LNCaP clone FGC (cell line): Measurements from ENCODE around the gene TCF3.

Source experiments
- DNase-seq: peaks from one replicate; pipeline ENCODE4 v3.0.0-alpha.2; 2011; ENCODE audit warnings: low read depth
- H3K4me3 ChIP-seq: 2 replicates; pipeline ENCODE4 v1.5.1; 2011; ENCODE audit warnings: mild to moderate bottlenecking, low read depth, low read length, control low read depth
- TF ChIP-seq, protein P1 (sequence below): IDR thresholded peaks from 2 replicates; pipeline ENCODE4 v1.5.1; 2012; ENCODE audit warnings: mild to moderate bottlenecking; ENCODE audit not compliant: control insufficient read depth, insufficient read depth; ENCODE audit errors: extremely low read depth

TCF3 gene

DNA sequence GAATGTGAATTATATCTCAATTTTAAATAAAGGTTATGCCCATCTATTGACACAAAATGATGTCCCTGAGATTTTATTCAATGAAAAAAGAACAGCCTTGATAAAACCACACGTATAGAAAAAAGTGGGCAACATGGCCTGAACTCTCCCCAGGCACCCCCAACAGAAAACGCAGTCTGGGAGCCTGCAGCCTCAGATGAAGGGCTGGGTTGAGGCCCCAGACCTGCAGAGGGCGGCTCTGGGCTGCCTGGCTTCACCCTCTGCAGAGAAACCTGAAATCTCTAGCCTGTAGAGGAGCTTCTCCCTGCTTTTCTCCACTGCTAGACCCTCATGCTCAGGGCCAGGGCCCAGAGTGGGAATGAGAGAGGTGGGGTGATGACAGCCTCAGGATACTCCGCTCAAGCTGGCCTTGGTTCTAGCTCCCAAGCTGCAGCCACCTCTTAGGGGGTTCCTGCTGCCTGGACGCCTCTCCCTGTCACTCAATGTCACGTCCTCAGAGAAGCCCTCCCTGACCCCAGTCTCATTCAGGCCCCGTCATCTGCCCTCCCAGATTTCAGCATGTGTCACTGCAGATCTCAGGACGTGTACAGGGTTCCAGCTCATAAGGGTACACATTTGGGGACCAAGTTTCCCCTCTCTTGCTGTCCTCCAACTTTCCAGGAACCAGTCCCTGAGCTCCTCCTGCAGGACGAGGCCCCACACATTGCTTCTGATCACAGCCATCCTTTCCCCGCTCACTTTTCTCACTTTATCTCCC, 61.6 kb downstream of the TCF3 start:
- H3K4me3 ChIP-seq, result peak overlapping the region; percentile 95
- DNase-seq, result no peak
- TF ChIP-seq, protein P1, sequence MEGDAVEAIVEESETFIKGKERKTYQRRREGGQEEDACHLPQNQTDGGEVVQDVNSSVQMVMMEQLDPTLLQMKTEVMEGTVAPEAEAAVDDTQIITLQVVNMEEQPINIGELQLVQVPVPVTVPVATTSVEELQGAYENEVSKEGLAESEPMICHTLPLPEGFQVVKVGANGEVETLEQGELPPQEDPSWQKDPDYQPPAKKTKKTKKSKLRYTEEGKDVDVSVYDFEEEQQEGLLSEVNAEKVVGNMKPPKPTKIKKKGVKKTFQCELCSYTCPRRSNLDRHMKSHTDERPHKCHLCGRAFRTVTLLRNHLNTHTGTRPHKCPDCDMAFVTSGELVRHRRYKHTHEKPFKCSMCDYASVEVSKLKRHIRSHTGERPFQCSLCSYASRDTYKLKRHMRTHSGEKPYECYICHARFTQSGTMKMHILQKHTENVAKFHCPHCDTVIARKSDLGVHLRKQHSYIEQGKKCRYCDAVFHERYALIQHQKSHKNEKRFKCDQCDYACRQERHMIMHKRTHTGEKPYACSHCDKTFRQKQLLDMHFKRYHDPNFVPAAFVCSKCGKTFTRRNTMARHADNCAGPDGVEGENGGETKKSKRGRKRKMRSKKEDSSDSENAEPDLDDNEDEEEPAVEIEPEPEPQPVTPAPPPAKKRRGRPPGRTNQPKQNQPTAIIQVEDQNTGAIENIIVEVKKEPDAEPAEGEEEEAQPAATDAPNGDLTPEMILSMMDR, result peak; percentile 38

DNA sequence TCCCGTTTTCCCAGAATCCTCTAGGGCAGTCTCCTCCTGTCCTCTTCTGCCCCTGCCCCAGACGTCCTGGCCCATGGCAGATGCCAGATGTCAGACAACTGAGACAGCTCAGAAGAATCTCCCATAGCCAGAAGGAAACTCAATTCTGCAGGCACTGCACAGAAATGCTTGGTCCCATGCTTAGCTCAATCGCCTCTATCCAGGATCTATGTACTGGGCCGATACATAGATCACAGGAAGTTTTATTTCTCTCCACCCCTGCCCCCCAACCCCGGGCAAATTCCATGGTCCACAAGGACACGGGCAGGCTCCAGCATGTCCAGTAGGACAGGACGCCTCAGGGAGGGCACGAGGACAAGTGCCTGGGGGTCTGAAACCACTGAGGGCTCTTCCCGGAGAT, 64.5 kb downstream of the TCF3 start:
- DNase-seq, result no peak
- no peak overlapping the region for H3K4me3 ChIP-seq
- TF ChIP-seq, protein P1, result no peak

DNA sequence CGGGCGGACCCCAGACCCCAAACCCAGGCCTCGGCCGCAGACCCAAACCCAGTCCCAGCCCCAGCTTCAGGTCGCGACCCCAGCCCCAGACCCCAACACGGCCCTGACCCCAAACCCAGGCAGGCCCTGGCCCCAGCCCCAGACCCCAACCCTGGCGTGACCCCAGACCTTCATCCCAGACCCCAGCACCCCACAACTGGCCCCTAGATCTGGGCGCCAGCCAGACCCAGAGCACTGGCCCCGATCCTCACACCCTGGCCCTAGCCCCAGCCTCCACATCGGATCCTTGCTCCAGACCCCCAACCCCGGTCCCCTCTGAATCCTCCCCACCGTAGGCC, 67.2 kb downstream of the TCF3 start:
- no peak overlapping the region for H3K4me3 ChIP-seq
- DNase-seq, result no peak
- TF ChIP-seq, protein P1, result no peak

DNA sequence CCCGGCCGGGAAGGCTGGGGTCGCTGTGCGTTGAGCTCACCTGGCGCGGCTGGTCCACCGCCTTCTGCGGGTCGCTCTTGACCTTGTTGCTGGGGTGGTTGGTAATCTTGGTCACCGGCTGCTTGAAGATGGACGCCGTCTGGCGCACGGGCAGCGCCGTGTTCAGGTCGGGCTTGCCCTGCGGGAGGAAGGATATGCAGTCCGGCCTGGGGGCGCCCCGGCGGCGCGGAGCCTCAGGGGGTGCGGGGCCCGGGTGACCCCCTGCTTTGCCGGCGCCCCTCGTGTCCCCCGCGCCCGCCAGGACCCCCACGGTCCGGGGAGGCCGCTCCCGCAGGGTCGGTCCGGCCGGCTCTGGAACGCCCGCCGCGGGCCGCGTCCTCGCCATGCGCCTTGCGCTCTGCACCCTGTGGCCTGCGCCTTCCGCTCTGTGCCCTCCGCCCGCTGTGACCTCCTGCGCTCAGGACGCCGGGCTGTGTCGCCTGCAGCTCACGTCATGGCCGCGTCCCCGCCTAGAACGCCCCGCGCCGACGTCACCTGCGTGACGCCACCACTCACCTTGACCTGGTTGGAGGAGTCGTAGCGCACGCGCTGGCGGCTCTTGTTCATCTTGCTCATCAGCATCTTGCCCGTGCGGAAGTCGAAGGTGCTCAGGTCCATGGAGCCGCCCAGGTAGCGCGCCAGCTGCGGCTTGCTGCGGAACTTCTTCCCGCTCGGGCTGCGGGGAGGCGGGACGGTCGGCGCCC, 67.7 kb downstream of the TCF3 start:
- no peak overlapping the region for H3K4me3 ChIP-seq
- DNase-seq, result no peak
- TF ChIP-seq, protein P1, result no peak

DNA sequence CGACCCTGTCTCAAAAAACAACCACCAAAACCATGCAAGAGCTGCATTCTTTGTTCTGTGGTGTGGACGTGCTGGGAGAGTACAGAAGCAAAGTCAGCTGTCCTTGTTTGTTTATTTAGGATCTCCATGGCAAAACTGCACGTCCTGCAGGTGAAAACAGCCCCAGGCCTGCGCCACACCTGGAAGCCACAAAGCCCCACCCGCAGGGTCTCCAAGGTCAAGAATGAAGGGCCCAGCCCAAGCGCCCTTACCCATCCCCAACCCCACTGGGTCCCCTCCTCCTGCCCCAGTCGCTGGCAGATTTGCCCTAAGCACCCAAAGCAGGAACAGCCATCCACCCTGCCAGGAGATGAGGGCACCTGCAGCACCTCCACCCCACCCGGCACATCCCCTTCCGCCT, 70.2 kb downstream of the TCF3 start:
- TF ChIP-seq, protein P1, result no peak
- no peak for DNase-seq
- no peak overlapping the region for H3K4me3 ChIP-seq

DNA sequence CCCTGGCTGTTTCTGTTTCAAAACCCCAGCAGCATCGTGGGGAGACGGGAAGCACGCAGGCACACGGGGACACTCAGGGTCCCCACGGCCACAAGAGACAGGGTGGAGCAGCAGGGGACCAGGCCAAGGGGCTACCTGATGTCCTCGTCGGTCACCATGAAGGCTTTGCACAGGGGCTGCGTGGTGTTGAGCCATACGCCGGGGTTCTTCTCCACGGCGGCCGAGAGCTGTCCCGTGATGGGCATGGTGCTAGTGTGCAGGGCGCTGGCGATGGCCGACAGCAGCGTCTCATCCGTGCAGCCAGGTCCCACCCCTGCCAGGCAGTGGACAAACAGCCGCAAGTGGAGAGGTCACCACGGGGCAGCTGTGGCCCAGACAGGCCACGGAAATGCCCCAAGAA, 71.5 kb downstream of the TCF3 start:
- H3K4me3 ChIP-seq, result no peak overlapping the region
- TF ChIP-seq, protein P1, result no peak
- DNase-seq, result no peak
